Hepatic stellate cell (primary cell): ENCODE data around the gene B4GAT1.

Experiments used
- DNase-seq: peaks from one replicate; pipeline ENCODE4 v3.0.0; 2011; ENCODE audit warnings: low spot score

B4GAT1 gene

DNA sequence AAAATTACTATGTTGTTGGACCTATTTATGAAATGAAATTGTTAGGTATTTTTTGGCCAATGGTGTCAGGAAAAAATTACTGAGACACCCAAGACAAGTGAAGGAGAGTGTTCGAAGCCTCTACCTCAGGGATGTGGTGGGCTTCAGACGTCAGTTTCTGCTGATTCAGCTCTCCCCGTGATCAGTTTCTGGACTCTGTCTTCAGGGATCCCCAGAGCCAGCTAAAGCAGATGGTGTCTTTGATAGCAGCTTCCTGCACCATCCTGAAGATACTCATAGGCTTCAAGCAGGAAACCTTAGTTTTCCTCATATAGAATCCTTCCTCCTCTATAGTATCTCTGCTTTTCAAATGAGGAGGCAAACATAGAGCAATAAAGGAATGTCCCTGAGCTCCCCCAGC is 38.0 kb downstream of the B4GAT1 start:
- no peak for DNase-seq

- no peak for DNase-seq
Measured at GRCh38 chr11:66302656-66303055, 44.8 kb downstream of the B4GAT1 start.

DNA sequence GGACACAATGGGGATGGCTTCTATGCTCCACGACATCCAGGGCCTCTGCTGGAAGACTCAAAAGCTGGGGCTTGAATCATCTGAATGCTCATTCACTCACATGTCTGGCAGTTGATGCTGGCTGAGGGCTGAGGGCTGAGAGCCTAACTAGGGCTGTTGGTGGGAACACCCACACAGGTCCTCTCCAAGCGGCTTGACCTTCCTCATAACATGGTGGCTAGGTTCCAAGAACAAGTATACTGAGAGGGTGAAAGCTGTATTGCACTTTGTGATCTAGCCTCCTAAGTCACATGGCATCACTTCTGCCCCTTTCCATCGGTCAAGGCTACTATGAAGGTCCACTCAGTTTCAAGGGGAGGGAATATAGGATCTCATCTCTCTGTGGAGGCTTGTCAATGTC is 48.2 kb downstream of the B4GAT1 start:
- DNase-seq = no peak

GRCh38 chr11:66297610-66298009 is 49.8 kb downstream of the B4GAT1 start:
- no peak for DNase-seq
